Activated CD8-positive, alpha-beta T cell treated with anti-CD3 and anti-CD28 coated beads for 36 hours (primary cell): ENCODE data around the gene SUCLA2. TPM values are rescaled to one million over a fixed set of nuclear protein-coding genes. Genes with fewer than 3 reads are reported as not detected.

Source experiments
- ATAC-seq: fragments of 200-7000 bp; cut with Tn5 transposase; one replicate; pipeline ENCODE4 v1.10.0; 2021; ENCODE audit warnings: mild to moderate bottlenecking, moderate library complexity
- CTCF ChIA-PET: fragments of 350-600 bp; sonication (Branson Sonifier 250); formaldehyde crosslinking; loops from one replicate; lab custom pipeline; 2021; ENCODE audit warnings: antibody characterized with exemption; lab: Charles Lee
- POLR2A ChIA-PET: fragments of 350-600 bp; sonication (Branson Sonifier 250); formaldehyde crosslinking; loops from one replicate; lab custom pipeline; 2021; ENCODE audit warnings: antibody characterized with exemption; lab: Charles Lee
- DNase-seq: peaks from one replicate; pipeline ENCODE4 v3.0.0-alpha.2; 2020
- H3K27ac Mint-ChIP-seq: one replicate; pipeline ENCODE4 v1.8.0; 2021; ENCODE audit warnings: mild to moderate bottlenecking, mixed read lengths
- H3K27me3 Mint-ChIP-seq: one replicate; pipeline ENCODE4 v1.8.0; 2021; ENCODE audit warnings: mixed read lengths
- H3K36me3 Mint-ChIP-seq: one replicate; pipeline ENCODE4 v1.8.0; 2021; ENCODE audit warnings: low read depth, mixed read lengths
- H3K4me1 Mint-ChIP-seq: one replicate; pipeline ENCODE4 v1.8.0; 2021; ENCODE audit warnings: low read depth, mixed read lengths
- H3K4me3 Mint-ChIP-seq: one replicate; pipeline ENCODE4 v1.8.0; 2021; ENCODE audit warnings: mild to moderate bottlenecking, moderate library complexity, mixed read lengths
- H3K9me3 Mint-ChIP-seq: one replicate; pipeline ENCODE4 v1.8.0; 2021; ENCODE audit warnings: mixed read lengths
- CTCF ChIP-seq: fragments of 200-600 bp; IDR thresholded peaks from one replicate; pipeline ENCODE4 v1.8.0; 2022; ENCODE audit warnings: antibody characterized with exemption, mild to moderate bottlenecking
- intact Hi-C: fragments of 100-400 bp; cut with micrococcal nuclease; formaldehyde crosslinking; loops from one replicate; pipeline ENCODE4 v1.10.0; 2022
- total RNA-seq, 2 experiments: library from RNA; stranded (reverse); gene quantifications; one replicate each; pipeline ENCODE4 v1.2.3, GENCODE V29; 2021

SUCLA2 gene
- total RNA-seq, result 10 to 100 TPM; 42.2 to 44.7 TPM

GRCh38 chr13:48001114-48001881 is at the start of gene SUCLA2:
SUCLA2 (minus strand) TSS chr13:48001273; CDS start chr13:48001269, 4 bp downstream.
- TF ChIP-seq CTCF, result no peak
- CTCF ChIA-PET, result interaction anchor here (1.0 kb wide), 1 partner anchor 37 kb away, joined by 3 read pairs; the partner anchor contains the start of gene NUDT15

GRCh38 chr13:48050550-48050949 is 49.5 kb upstream of the SUCLA2 start:
- peaks cover 31% of the 10 kb centered on the region for H3K36me3 Mint-ChIP-seq
- ChIA-PET CTCF (interaction anchor here (0.5 to 3.3 kb wide), 2 partner anchors 13 to 86 kb away, joined by 3 to 15 read pairs; partner anchors contain the start of gene NUDT15), POLR2A (interaction anchor here (1.0 to 1.5 kb wide), 3 partner anchors 12 to 23 kb away, joined by 3 to 5 read pairs (median 3); partner anchors contain the start of gene NUDT15)

More at GRCh38 chr13:48001114-48001881, at the start of gene SUCLA2:
- H3K27ac Mint-ChIP-seq, result peak within 1 kb of the TSS; percentile 88
- POLR2A ChIA-PET, result interaction anchor here (0.6 kb wide), 1 partner anchor 13 kb away, joined by 3 read pairs; no protein-coding TSS in a partner anchor
- peaks cover 30% of the 10 kb centered on the region for H3K4me1 Mint-ChIP-seq
- peaks cover 12% of the 10 kb centered on the region for H3K36me3 Mint-ChIP-seq
- H3K4me3 Mint-ChIP-seq, result peak within 1 kb of the TSS; percentile 90
- ATAC-seq, result peak; percentile 100
- no peaks in the 10 kb centered on the region for H3K9me3 Mint-ChIP-seq
- intact Hi-C loops, result no loop called here
- H3K27me3 Mint-ChIP-seq, result no peaks in the 10 kb centered on the region
- DNase-seq, result peak; percentile 92

GRCh38 chr13:48043789-48044503 is 42.9 kb upstream of the SUCLA2 start:
- Mint-ChIP-seq H3K36me3 (peaks cover 36% of the 10 kb centered on the region), H3K4me3 (no peak overlapping the region), H3K27me3 (no peaks in the 10 kb centered on the region), H3K4me1 (peaks cover 34% of the 10 kb centered on the region), H3K27ac (peak overlapping the region; percentile 85), H3K9me3 (no peaks in the 10 kb centered on the region)
- intact Hi-C loops, result no loop called here
- CTCF ChIA-PET, result interaction anchor here (0.7 to 1.4 kb wide), 3 partner anchors 23 to 1213 kb away, joined by 3 to 6 read pairs (median 5); partner anchors contain the start of gene MED4
- TF ChIP-seq CTCF, result no peak
- DNase-seq (no peak), ATAC-seq (peak; percentile 88)
- POLR2A ChIA-PET, result interaction anchor here (0.7 to 1.2 kb wide), 2 partner anchors 55 to 1762 kb away, joined by 3 to 4 read pairs; no protein-coding TSS in a partner anchor

More at GRCh38 chr13:48050550-48050949, 49.5 kb upstream of the SUCLA2 start:
- no peaks in the 10 kb centered on the region for H3K27me3 Mint-ChIP-seq
- TF ChIP-seq CTCF, result no peak
- H3K9me3 Mint-ChIP-seq, result no peaks in the 10 kb centered on the region
- no peak overlapping the region for H3K27ac Mint-ChIP-seq
- H3K4me1 Mint-ChIP-seq, result no peaks in the 10 kb centered on the region
- intact Hi-C loops, result no loop called here
- no peak overlapping the region for H3K4me3 Mint-ChIP-seq
- DNase-seq (no peak), ATAC-seq (no peak)

GRCh38 chr13:48042894-48043293 is 41.8 kb upstream of the SUCLA2 start:
- DNase-seq (no peak), ATAC-seq (no peak)
- ChIA-PET CTCF (interaction anchor here (0.7 to 1.4 kb wide), 3 partner anchors 24 to 1212 kb away, joined by 3 to 6 read pairs (median 5); partner anchors contain the start of gene MED4), POLR2A (interaction anchor here (1.2 kb wide), 1 partner anchor 56 kb away, joined by 4 read pairs; no protein-coding TSS in a partner anchor)
- H3K4me1 Mint-ChIP-seq, result peaks cover 39% of the 10 kb centered on the region
- no peak for TF ChIP-seq CTCF
- H3K9me3 Mint-ChIP-seq, result no peaks in the 10 kb centered on the region
- H3K36me3 Mint-ChIP-seq, result peaks cover 35% of the 10 kb centered on the region
- H3K4me3 Mint-ChIP-seq, result no peak overlapping the region
- peak overlapping the region; percentile 85 for H3K27ac Mint-ChIP-seq
- intact Hi-C loops, result no loop called here
- no peaks in the 10 kb centered on the region for H3K27me3 Mint-ChIP-seq
